Panc1 (cell line): ENCODE measurements around the gene THAP12. TPM values are rescaled to one million over a fixed set of nuclear protein-coding genes. Genes with fewer than 3 reads are reported as not detected.

Experiments
- ATAC-seq: fragments of 200-7000 bp; cut with Tn5 transposase; 2 replicates; pipeline ENCODE4 v1.9.1; 2020; ENCODE audit warnings: mild to moderate bottlenecking, moderate library complexity
- BruUV-seq: library from RNA; stranded (reverse); fragments of 400-500 nt; replicated peaks from 2 replicates; lab custom pipeline; 2021; lab: Mats Ljungman, UMichigan
- CTCF ChIA-PET: fragments of 300-600 bp; sonication (Branson Sonifier 250); formaldehyde crosslinking; loops from one replicate; lab custom pipeline; 2022; ENCODE audit warnings: antibody characterized with exemption; lab: Charles Lee
- POLR2A ChIA-PET: fragments of 300-600 bp; sonication (Branson Sonifier 250); formaldehyde crosslinking; loops from one replicate; lab custom pipeline; 2022; ENCODE audit warnings: antibody characterized with exemption; lab: Charles Lee
- DNase-seq: peaks from one replicate; pipeline ENCODE4 v3.0.0-alpha.2; 2010; ENCODE audit warnings: low read depth, low spot score
- H3K27ac ChIP-seq: 2 replicates; pipeline ENCODE4 v1.5.1; 2011; ENCODE audit warnings: mild to moderate bottlenecking, low read length, inconsistent platforms
- H3K27me3 ChIP-seq: fragments of 200-500 bp; sonication (Bioruptor generic); 2 replicates; pipeline ENCODE4 v1.6.0; 2014; ENCODE audit warnings: low read length, inconsistent platforms; ENCODE audit not compliant: control insufficient read depth, insufficient read depth
- H3K36me3 ChIP-seq: fragments of 200-500 bp; sonication (Bioruptor generic); 2 replicates; pipeline ENCODE4 v1.5.1; 2014; ENCODE audit warnings: inconsistent platforms, mild to moderate bottlenecking, low read length, moderate library complexity; ENCODE audit not compliant: control insufficient read depth, insufficient read depth
- H3K4me1 ChIP-seq: 2 replicates; pipeline ENCODE4 v1.5.1; 2011; ENCODE audit warnings: inconsistent platforms, mild to moderate bottlenecking, low read length, moderate library complexity; ENCODE audit not compliant: control insufficient read depth, insufficient read depth
- H3K4me3 ChIP-seq, 2 experiments: 2 replicates each; pipeline ENCODE4 v1.5.1; 2011 to 2012; ENCODE audit warnings: low read depth in 2 of 2, low read length in 2 of 2, mild to moderate bottlenecking in 2 of 2, inconsistent platforms in 1 of 2, moderate library complexity in 1 of 2
- H3K9me3 ChIP-seq: fragments of 200-500 bp; sonication (Bioruptor generic); 2 replicates; pipeline ENCODE4 v1.5.1; 2014; ENCODE audit warnings: low read depth, mild to moderate bottlenecking, inconsistent platforms, low read length, moderate library complexity; ENCODE audit not compliant: control insufficient read depth, insufficient read depth
- POLR2AphosphoS5 ChIP-seq: IDR thresholded peaks from 2 replicates; pipeline ENCODE4 v1.6.1; 2012; ENCODE audit warnings: mild to moderate bottlenecking, low read depth, low read length, moderate library complexity
- SIN3A ChIP-seq: IDR thresholded peaks from 2 replicates; pipeline ENCODE4 v1.6.1; 2012; ENCODE audit warnings: low read depth, mild to moderate bottlenecking, low read length, moderate library complexity, borderline replicate concordance; ENCODE audit not compliant: insufficient read depth
- TCF7L2 ChIP-seq: IDR thresholded peaks from 2 replicates; pipeline ENCODE4 v1.6.1; 2011; ENCODE audit warnings: mild to moderate bottlenecking, low read depth, low read length, inconsistent platforms
- in situ Hi-C: cut with HindIII; loops from 2 replicates; pipeline ENCODE4 v1.10.0; 2016; ENCODE audit warnings: low sequenced_read_pairs, low pct_unique_long_range_greater_than_20kb
- intact Hi-C: fragments of 100-400 bp; cut with micrococcal nuclease; formaldehyde crosslinking; loops from one replicate; pipeline ENCODE4 v1.10.0; 2022; ENCODE audit not compliant: unreplicated experiment
- total RNA-seq: library from RNA; stranded (reverse); gene quantifications from one replicate; pipeline ENCODE4 v1.2.1, GENCODE V29; 2021; ENCODE audit not compliant: unreplicated experiment
- TF ChIP-seq, protein P1 (sequence below): fragments of 450-650 bp; IDR thresholded peaks from 2 replicates; pipeline ENCODE4 v1.5.1; 2017; ENCODE audit warnings: mild to moderate bottlenecking
- TF ChIP-seq, protein P2 (sequence below), 2 experiments: IDR thresholded peaks; 2 replicates each; pipeline ENCODE4 v1.6.1; 2011 to 2012; ENCODE audit warnings: low read depth in 2 of 2, control low read depth in 1 of 2, low read length in 1 of 2, mild to moderate bottlenecking in 1 of 2, moderate library complexity in 1 of 2; ENCODE audit not compliant: insufficient read depth in 1 of 2

THAP12 gene
- total RNA-seq, 1 experiment from 2014 or later = 57.3 TPM

DNA sequence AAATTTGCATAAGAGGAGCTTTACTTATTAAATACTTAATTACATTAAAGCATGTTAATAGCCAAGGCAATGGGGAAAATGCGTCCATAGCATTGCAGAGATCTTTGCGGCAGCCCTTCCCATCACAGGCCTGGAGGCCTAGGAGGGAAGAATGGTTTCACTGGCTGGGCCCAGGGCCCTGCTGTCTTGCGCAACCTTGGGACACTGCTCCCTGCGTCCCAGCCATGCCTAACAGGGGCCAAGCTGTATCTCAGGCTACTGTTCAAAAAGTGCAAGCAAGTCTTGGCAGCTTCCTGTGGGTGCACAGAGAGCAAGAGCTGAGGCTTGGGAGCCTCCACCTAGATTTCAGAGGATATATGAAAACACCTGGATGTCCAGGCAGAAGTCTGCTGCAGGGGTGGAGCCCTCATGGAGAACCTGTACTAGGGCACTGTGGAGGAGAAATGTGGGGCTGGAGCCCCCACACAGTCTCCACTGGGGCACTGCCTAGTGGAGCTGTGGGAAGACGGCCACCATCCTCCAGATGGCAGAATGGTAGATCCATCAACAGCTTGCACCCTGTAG, 46.0 kb downstream of the THAP12 start:
- intact Hi-C loops = no loop called here
- TF ChIP-seq POLR2AphosphoS5 (no peak), TCF7L2 (no peak), SIN3A (no peak)
- TF ChIP-seq, protein P1, sequence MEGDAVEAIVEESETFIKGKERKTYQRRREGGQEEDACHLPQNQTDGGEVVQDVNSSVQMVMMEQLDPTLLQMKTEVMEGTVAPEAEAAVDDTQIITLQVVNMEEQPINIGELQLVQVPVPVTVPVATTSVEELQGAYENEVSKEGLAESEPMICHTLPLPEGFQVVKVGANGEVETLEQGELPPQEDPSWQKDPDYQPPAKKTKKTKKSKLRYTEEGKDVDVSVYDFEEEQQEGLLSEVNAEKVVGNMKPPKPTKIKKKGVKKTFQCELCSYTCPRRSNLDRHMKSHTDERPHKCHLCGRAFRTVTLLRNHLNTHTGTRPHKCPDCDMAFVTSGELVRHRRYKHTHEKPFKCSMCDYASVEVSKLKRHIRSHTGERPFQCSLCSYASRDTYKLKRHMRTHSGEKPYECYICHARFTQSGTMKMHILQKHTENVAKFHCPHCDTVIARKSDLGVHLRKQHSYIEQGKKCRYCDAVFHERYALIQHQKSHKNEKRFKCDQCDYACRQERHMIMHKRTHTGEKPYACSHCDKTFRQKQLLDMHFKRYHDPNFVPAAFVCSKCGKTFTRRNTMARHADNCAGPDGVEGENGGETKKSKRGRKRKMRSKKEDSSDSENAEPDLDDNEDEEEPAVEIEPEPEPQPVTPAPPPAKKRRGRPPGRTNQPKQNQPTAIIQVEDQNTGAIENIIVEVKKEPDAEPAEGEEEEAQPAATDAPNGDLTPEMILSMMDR = no peak
- TF ChIP-seq, protein P2, sequence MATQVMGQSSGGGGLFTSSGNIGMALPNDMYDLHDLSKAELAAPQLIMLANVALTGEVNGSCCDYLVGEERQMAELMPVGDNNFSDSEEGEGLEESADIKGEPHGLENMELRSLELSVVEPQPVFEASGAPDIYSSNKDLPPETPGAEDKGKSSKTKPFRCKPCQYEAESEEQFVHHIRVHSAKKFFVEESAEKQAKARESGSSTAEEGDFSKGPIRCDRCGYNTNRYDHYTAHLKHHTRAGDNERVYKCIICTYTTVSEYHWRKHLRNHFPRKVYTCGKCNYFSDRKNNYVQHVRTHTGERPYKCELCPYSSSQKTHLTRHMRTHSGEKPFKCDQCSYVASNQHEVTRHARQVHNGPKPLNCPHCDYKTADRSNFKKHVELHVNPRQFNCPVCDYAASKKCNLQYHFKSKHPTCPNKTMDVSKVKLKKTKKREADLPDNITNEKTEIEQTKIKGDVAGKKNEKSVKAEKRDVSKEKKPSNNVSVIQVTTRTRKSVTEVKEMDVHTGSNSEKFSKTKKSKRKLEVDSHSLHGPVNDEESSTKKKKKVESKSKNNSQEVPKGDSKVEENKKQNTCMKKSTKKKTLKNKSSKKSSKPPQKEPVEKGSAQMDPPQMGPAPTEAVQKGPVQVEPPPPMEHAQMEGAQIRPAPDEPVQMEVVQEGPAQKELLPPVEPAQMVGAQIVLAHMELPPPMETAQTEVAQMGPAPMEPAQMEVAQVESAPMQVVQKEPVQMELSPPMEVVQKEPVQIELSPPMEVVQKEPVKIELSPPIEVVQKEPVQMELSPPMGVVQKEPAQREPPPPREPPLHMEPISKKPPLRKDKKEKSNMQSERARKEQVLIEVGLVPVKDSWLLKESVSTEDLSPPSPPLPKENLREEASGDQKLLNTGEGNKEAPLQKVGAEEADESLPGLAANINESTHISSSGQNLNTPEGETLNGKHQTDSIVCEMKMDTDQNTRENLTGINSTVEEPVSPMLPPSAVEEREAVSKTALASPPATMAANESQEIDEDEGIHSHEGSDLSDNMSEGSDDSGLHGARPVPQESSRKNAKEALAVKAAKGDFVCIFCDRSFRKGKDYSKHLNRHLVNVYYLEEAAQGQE (IDR thresholded peaks at IDR 0.05; ENCODE audit: insufficient read depth in 1 of 2, low read depth in 2 of 2, low read length in 1 of 2) = no peak
- Histone ChIP-seq H3K27ac (no peak overlapping the region), H3K4me1 (no peaks in the 10 kb centered on the region), H3K36me3 (no peaks in the 10 kb centered on the region), H3K27me3 (no peaks in the 10 kb centered on the region), H3K4me3 (no peak overlapping the region), H3K9me3 (peaks cover 3% of the 10 kb centered on the region; the same call in 1 of the 2 replicates)
- ATAC-seq (no peak), DNase-seq (no peak)
- in situ Hi-C loops = no loop called here
- ChIA-PET CTCF (interaction anchor here (0.6 kb wide), 1 partner anchor 182 kb away, joined by 8 read pairs; no protein-coding TSS in a partner anchor), POLR2A (no interaction called here)
- BruUV-seq = no TSS peak

DNA sequence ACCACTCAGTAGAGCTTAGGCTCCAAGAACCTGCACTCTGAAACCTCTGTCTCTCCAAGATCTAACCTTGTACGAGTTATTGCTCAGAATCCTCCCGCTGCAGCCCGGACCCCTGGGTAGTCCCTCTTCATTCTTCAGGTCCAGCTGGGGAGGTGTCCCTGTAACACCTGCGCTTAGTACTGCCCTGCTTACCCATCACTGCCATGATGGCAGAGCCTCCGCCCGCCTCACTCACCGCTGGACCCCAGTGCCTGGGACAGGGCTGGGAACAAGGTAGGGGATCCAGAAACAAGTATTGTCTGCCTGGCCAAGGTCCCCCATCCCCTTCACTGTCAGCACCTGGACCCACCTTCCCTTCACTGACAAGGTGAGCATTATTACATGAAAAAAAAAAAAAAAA, 50.3 kb downstream of the THAP12 start:
- CTCF ChIA-PET = interaction anchor here (0.6 kb wide), 1 partner anchor 11 kb away, joined by 3 read pairs; no protein-coding TSS in a partner anchor

More for the DNA sequence above, 50.3 kb downstream of the THAP12 start:
- H3K9me3 ChIP-seq = no peaks in the 10 kb centered on the region; the same call in 1 of the 2 replicates
- no peak overlapping the region for H3K27ac ChIP-seq
- no peak for TF ChIP-seq POLR2AphosphoS5
- TF ChIP-seq TCF7L2 = no peak
- TF ChIP-seq, protein P1 = no peak
- intact Hi-C loops = no loop called here
- DNase-seq (no peak), ATAC-seq (no peak)
- H3K4me1 ChIP-seq = no peaks in the 10 kb centered on the region
- H3K4me3 ChIP-seq = no peak overlapping the region
- BruUV-seq = no TSS peak
- no peaks in the 10 kb centered on the region for H3K36me3 ChIP-seq
- H3K27me3 ChIP-seq = no peaks in the 10 kb centered on the region
- in situ Hi-C loops = no loop called here
- POLR2A ChIA-PET = no interaction called here
